Measurements from ENCODE around the gene KRT74. TPM values are rescaled to one million over a fixed set of nuclear protein-coding genes. Genes with fewer than 3 reads are reported as not detected.

KRT74 gene
- total and polyA plus RNA-seq, 2 of the 8 experiments (the other 6 are each of a cell fraction or from before 2014, with no cell fraction given): not detected

- Histone ChIP-seq H3K36me3 (ENCODE audit: control insufficient read depth in 2 of 4, insufficient read depth in 4 of 4, low read length in 3 of 4) (no peaks in the 10 kb centered on the region), H3K14ac (ENCODE audit: insufficient read length) (no peak overlapping the region), H3K4me2 (ENCODE audit: insufficient read depth in 1 of 2, low read depth in 2 of 2, low read length in 2 of 2) (no peak overlapping the region), H4K20me1 (replicated peaks in 1 of 2; ENCODE audit: control insufficient read depth in 1 of 2, insufficient read depth in 2 of 2, low read length in 2 of 2) (no peaks in the 10 kb centered on the region), H3K4me3 (ENCODE audit: extremely low read depth in 1 of 4, insufficient read depth in 2 of 4, low read depth in 3 of 4, low read length in 4 of 4) (no peak overlapping the region), H3K23ac (ENCODE audit: insufficient read length) (no peak overlapping the region), H3K9me3 (ENCODE audit: insufficient read depth in 2 of 2, low read depth in 1 of 2, low read length in 1 of 2) (no peaks in the 10 kb centered on the region), H3K4me1 (replicated peaks in 1 of 4; ENCODE audit: control insufficient read depth in 3 of 4, insufficient read depth in 4 of 4, low read length in 3 of 4) (no peaks in the 10 kb centered on the region), H2BK20ac (ENCODE audit: low read length) (no peak overlapping the region), H2AK5ac (ENCODE audit: low read depth, low read length) (no peak overlapping the region), H3K79me1 (ENCODE audit: low read depth, low read length) (no peaks in the 10 kb centered on the region), H2BK12ac (ENCODE audit: low read depth, low read length) (no peak overlapping the region), H3K18ac (ENCODE audit: extremely low read depth, low read length) (no peak overlapping the region), H2AFZ (ENCODE audit: low read length) (no peak overlapping the region), H3K9ac (replicated peaks in 1 of 4; ENCODE audit: extremely low read depth in 1 of 4, low read depth in 3 of 4, low read length in 3 of 4) (no peak overlapping the region), H4K91ac (replicated peaks; ENCODE audit: insufficient read length, low read length) (no peak overlapping the region), H3K27me3 (replicated peaks in 1 of 4; ENCODE audit: control insufficient read depth in 3 of 4, extremely low read depth in 1 of 4, insufficient read depth in 3 of 4, low read length in 3 of 4) (no peaks in the 10 kb centered on the region), H4K8ac (ENCODE audit: extremely low read depth, insufficient read depth, low read length) (no peak overlapping the region), H3K27ac (ENCODE audit: low read depth, low read length) (no peak overlapping the region), H4K5ac (ENCODE audit: insufficient read length, low read depth, low read length) (no peak overlapping the region), H3K79me2 (ENCODE audit: control insufficient read depth in 1 of 2, insufficient read depth in 2 of 2, low read length in 2 of 2) (no peaks in the 10 kb centered on the region), H3K4ac (replicated peaks; ENCODE audit: insufficient read length, low read depth, low read length) (no peak overlapping the region), H2BK15ac (ENCODE audit: low read length) (no peak overlapping the region), H3K56ac (replicated peaks; ENCODE audit: insufficient read length, low read depth, low read length) (no peak overlapping the region), H2BK5ac (ENCODE audit: low read depth, low read length) (no peak overlapping the region), H2BK120ac (replicated peaks; ENCODE audit: low read depth, low read length) (no peak overlapping the region), H3K23me2 (ENCODE audit: low read depth, low read length) (no peaks in the 10 kb centered on the region)
- DNase-seq (ENCODE audit: low read depth in 1 of 2, low spot score in 2 of 2): no peak
- 88% methylated on average over 7 of the region's 7 CpGs; no CpG with 5 or more reads in 1 of the 2 experiments for WGBS, 2 experiments (ENCODE audit: extremely low coverage in 1 of 2, insufficient coverage in 1 of 2, insufficient read length in 1 of 2, insufficient replicate concordance in 2 of 2, low coverage in 1 of 2, low lambda C conversion rate in 2 of 2, missing lambda C conversion rate in 1 of 2)
- CTCF ChIA-PET (ENCODE audit: partially characterized antibody): interaction anchor here (1.1 to 23.2 kb wide), 16 partner anchors 8 to 405 kb away, joined by 3 to 502 read pairs (median 8); partner anchors contain the start of gene KRT74
- POLR2A ChIA-PET (ENCODE audit: partially characterized antibody): no interaction called here
- FAIRE-seq: no peak
- TF ChIP-seq ATF3 (IDR thresholded peaks at IDR 0.05; ENCODE audit: insufficient read depth, low read depth, low read length) (no peak), NRF1 (IDR thresholded peaks at IDR 0.05; ENCODE audit: low read depth, low read length) (no peak), PHF8 (conservative IDR thresholded peaks at IDR 0.05; ENCODE audit: low read depth, low read length) (no peak), TBP (IDR thresholded peaks at IDR 0.05; ENCODE audit: low read depth, low read length) (no peak), HDAC2 (IDR thresholded peaks at IDR 0.05; ENCODE audit: borderline replicate concordance in 1 of 2, low read depth in 2 of 2, low read length in 2 of 2) (no peak), ATF2 (IDR thresholded peaks at IDR 0.05; ENCODE audit: low read length) (no peak), RNF2 (IDR thresholded peaks at IDR 0.05; ENCODE audit: borderline replicate concordance, low read depth, low read length, missing control alignments, poor library complexity, severe bottlenecking) (no peak), KDM5A (IDR thresholded peaks at IDR 0.05; ENCODE audit: low read length) (no peak), EP300 (IDR thresholded peaks at IDR 0.05; ENCODE audit: borderline replicate concordance in 1 of 2, low read depth in 2 of 2, low read length in 2 of 2) (no peak), RFX5 (IDR thresholded peaks at IDR 0.05; ENCODE audit: borderline replicate concordance, low read depth, low read length) (no peak), JUN (IDR thresholded peaks at IDR 0.05; ENCODE audit: low read depth, low read length) (no peak)
These were observed 7.4 kb upstream of the KRT74 start for GRCh38 chr12:52581066-52581465.
